HepG2 (cell line): Measurements from ENCODE around the gene INHBB. TPM values are rescaled to one million over a fixed set of nuclear protein-coding genes. Genes with fewer than 3 reads are reported as not detected.

ENCODE experiments used
- ATAC-seq: fragments of 200-7000 bp; cut with Tn5 transposase; 3 replicates; pipeline ENCODE4 v1.9.1; 2020; ENCODE audit warnings: mild to moderate bottlenecking, moderate library complexity
- BruUV-seq: library from RNA; stranded (reverse); fragments of 400-500 nt; replicated peaks from 2 replicates; lab custom pipeline; 2021; lab: Mats Ljungman, UMichigan
- CTCF ChIA-PET: fragments of 300-600 bp; formaldehyde crosslinking; extraction: SDS; loops from one replicate; lab custom pipeline; 2021; ENCODE audit warnings: low total read pairs, inconsistent platforms, low intra/inter-chr PET ratio; lab: Yijun Ruan, JAX
- POLR2A ChIA-PET: fragments of 350-600 bp; sonication (Branson Sonifier 250); formaldehyde crosslinking; loops from one replicate; lab custom pipeline; 2020; ENCODE audit warnings: antibody characterized with exemption, inconsistent platforms; lab: Yijun Ruan, JAX
- DNase-seq: peaks from one replicate; pipeline ENCODE4 v3.0.0-alpha.2; 2015; ENCODE audit warnings: low spot score
- FAIRE-seq: peaks from 3 replicates; lab custom pipeline; 2011; peaks lifted over from hg19 to GRCh38; lab: Jason Lieb, UNC
- H2AFZ ChIP-seq: one replicate; pipeline ENCODE4 v1.6.1; 2011; ENCODE audit warnings: low read length, inconsistent platforms
- H3K27ac ChIP-seq: fragments of 300-600 bp; 3 replicates; pipeline ENCODE4 v1.8.0; 2011; ENCODE audit warnings: mixed run types, mild to moderate bottlenecking, mixed read lengths, low read length, inconsistent platforms; ENCODE audit not compliant: insufficient read depth; ENCODE audit errors: extremely low read length
- H3K27me3 ChIP-seq, 2 experiments: fragments of 200-600 bp in 1 of 2; 2 replicates in 1 of 2; 3 replicates in 1 of 2; pipeline versions ENCODE4 v1.6.0 to v1.8.0; 2011; ENCODE audit warnings: low read length in 2 of 2, mild to moderate bottlenecking in 2 of 2, moderate library complexity in 2 of 2, inconsistent platforms in 1 of 2; ENCODE audit not compliant: insufficient read depth in 2 of 2, control insufficient read depth in 1 of 2
- H3K36me3 ChIP-seq, 2 experiments: fragments of 200-600 bp in 1 of 2; replicated peaks in 1 of 2; 2 replicates in 1 of 2; 3 replicates in 1 of 2; pipeline versions ENCODE4 v1.5.1 to v1.8.0; 2011; ENCODE audit warnings: low read length in 2 of 2, inconsistent platforms in 1 of 2; ENCODE audit not compliant: insufficient read depth in 2 of 2, control insufficient read depth in 1 of 2
- H3K4me1 ChIP-seq: 2 replicates; pipeline ENCODE4 v1.5.1; 2012; ENCODE audit warnings: low read length, inconsistent platforms; ENCODE audit not compliant: insufficient read depth
- H3K4me2 ChIP-seq: 2 replicates; pipeline ENCODE4 v1.6.0; 2011; ENCODE audit warnings: low read depth, low read length, inconsistent platforms
- H3K4me3 ChIP-seq, 3 experiments: fragments of 200-600 bp in 1 of 3; sonication (generic), shearing (Covaris generic) in 1 of 3; replicated peaks in 1 of 3; 2 replicates each; pipeline ENCODE4 v1.5.1; 2011 to 2016; ENCODE audit warnings: low read length in 3 of 3, inconsistent platforms in 2 of 3, low read depth in 2 of 3, mild to moderate bottlenecking in 2 of 3, control low read depth in 1 of 3, mixed read lengths in 1 of 3; ENCODE audit not compliant: insufficient read depth in 1 of 3
- H3K79me2 ChIP-seq: one replicate; pipeline ENCODE4 v1.6.1; 2011; ENCODE audit warnings: low read length, inconsistent platforms; ENCODE audit not compliant: insufficient read depth
- H3K9ac ChIP-seq: 2 replicates; pipeline ENCODE4 v1.6.0; 2011; ENCODE audit warnings: mild to moderate bottlenecking, low read depth, low read length, inconsistent platforms; ENCODE audit not compliant: insufficient read depth
- H3K9me3 ChIP-seq: 2 replicates; pipeline ENCODE4 v1.5.1; 2012; ENCODE audit warnings: mild to moderate bottlenecking, low read length
- H4K20me1 ChIP-seq: 2 replicates; pipeline ENCODE4 v1.6.0; 2011; ENCODE audit warnings: inconsistent platforms, mild to moderate bottlenecking, low read length, moderate library complexity; ENCODE audit not compliant: insufficient read depth
- PCBP1 ChIP-seq: fragments of 200-400 bp; formaldehyde crosslinking; IDR thresholded peaks from 2 replicates; pipeline ENCODE4 v1.6.1; 2017; ENCODE audit warnings: mild to moderate bottlenecking, low read depth, low read length, borderline replicate concordance
- SRSF1 ChIP-seq: fragments of 200-400 bp; formaldehyde crosslinking; optimal IDR thresholded peaks from 2 replicates; pipeline ENCODE3; 2017; ENCODE audit warnings: mild to moderate bottlenecking, low read depth, low read length, moderate library complexity
- ZNF556 ChIP-seq: sonication (generic); formaldehyde crosslinking; IDR thresholded peaks from 2 replicates; pipeline ENCODE4 v1.4.0; 2020; ENCODE audit warnings: mild to moderate bottlenecking, missing genetic modification reagents, borderline replicate concordance
- ZSCAN12 ChIP-seq: sonication (generic); formaldehyde crosslinking; IDR thresholded peaks from 2 replicates; pipeline ENCODE4 v1.9.0; 2021; ENCODE audit warnings: mild to moderate bottlenecking, missing genetic modification reagents
- WGBS: methylation state at CpG from one replicate; pipeline ENCODE4 v1.1.6; 2017; ENCODE audit warnings: low lambda C conversion rate; 5-methylcytosine and 5-hydroxymethylcytosine counted together
- in situ Hi-C: cut with HindIII; loops from 2 replicates; pipeline ENCODE4 v1.10.0; 2017; ENCODE audit warnings: low pct_unique_long_range_greater_than_20kb; ENCODE audit not compliant: extremely low pct_ligation_motif_present
- intact Hi-C: fragments of 100-400 bp; cut with micrococcal nuclease; formaldehyde crosslinking; loops from one replicate; pipeline ENCODE4 v1.10.0; 2022; ENCODE audit not compliant: unreplicated experiment
- polyA plus RNA-seq, 8 experiments: library from polyadenylated mRNA; depleted of rRNA in 3 of 8; stranded (reverse) in 7 of 8; unstranded in 1 of 8; fragments of >200 nt; fragmentation: Illumina TruSeq in 4 of 8; extraction: Trizol in 4 of 8; gene quantifications; 2 replicates each; pipeline versions ENCODE4 v1.2.1 to v1.2.3, GENCODE V29; 2011 to 2016; ENCODE audit warnings: low read depth in 4 of 8, missing spikeins in 1 of 8, mixed read lengths in 1 of 8; ENCODE audit not compliant: insufficient read depth in 1 of 8
- total RNA-seq, 5 experiments: library from RNA; depleted of rRNA; stranded (reverse); fragments of >200 nt; fragmentation: Illumina TruSeq; extraction: Trizol; gene quantifications; 2 replicates each; pipeline ENCODE4 v1.2.3, GENCODE V29; 2016; ENCODE audit warnings: low read depth in 1 of 5
- TF ChIP-seq, protein P1 (sequence below): sonication (generic); formaldehyde crosslinking; IDR thresholded peaks from 2 replicates; pipeline ENCODE4 v1.4.0; 2020; ENCODE audit warnings: missing genetic modification reagents
- TF ChIP-seq, protein P2 (sequence below): IDR thresholded peaks from 2 replicates; pipeline ENCODE4 v1.6.1; 2016; ENCODE audit warnings: missing compliant biosample characterization, missing genetic modification reagents, borderline replicate concordance
- TF ChIP-seq, protein P3 (sequence below): sonication (generic); formaldehyde crosslinking; IDR thresholded peaks from 2 replicates; pipeline ENCODE4 v1.8.1; 2023; ENCODE audit warnings: mild to moderate bottlenecking, missing genetic modification reagents, borderline replicate concordance
- TF ChIP-seq, protein P4 (sequence below): IDR thresholded peaks from 2 replicates; pipeline ENCODE4 v1.6.1; 2012; ENCODE audit warnings: inconsistent platforms
- TF ChIP-seq, protein P5 (sequence below): sonication (generic); formaldehyde crosslinking; IDR thresholded peaks from 2 replicates; pipeline ENCODE4 v1.8.1; 2023; ENCODE audit warnings: mild to moderate bottlenecking, missing genetic modification reagents

The INHBB gene
- total and polyA plus RNA-seq, 2 of the 13 experiments (the other 11 are each of a cell fraction or from before 2014, with no cell fraction given): 0.20 to 1.7 TPM

DNA sequence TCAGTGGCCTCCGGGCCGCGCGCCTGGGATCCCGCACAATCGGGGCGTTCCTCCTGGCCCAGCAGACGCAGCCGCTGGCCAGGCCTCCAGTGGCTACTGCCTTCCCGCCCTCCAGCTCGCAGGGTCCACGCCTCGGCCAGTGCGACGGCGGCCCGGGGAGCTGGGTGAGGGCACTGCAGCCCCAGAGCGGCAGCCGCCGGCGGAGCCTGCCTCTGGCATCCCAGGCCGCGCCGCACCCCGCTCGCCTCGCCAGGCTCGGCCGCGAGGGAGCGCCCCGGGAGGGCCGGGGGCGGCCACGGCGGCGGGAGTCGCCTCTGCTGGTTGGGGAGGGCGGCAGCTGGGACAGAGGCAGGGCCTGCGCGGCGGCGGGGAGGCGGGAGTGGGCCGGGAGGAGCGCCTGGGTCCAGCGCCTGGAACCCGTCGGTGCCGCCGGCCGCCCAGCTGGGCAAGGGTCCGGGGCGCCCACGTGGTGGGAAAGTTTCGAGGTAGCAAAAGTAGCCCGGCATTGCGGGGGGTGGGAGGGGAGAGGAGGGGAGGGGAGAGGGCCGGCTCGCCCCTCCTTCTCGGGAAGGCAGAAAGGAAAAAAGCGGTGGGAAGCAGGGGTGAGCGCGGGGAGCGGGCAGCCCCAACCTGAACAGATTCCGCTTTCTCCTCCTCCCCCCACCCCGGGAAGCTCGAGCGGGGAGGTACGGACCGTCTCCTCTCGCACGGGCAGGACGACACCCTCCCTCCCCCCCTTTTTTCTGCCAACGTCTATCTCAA is 1.5 kb upstream of the INHBB start:
- Histone ChIP-seq H3K36me3 (no peaks in the 10 kb centered on the region), H3K9ac (no peak overlapping the region), H3K4me3 (peak overlapping the region in 1 of 3 experiments; percentile 57; a peak in 1 of 6 replicates), H3K79me2 (no peaks in the 10 kb centered on the region), H3K27ac (no peak overlapping the region), H3K9me3 (no peaks in the 10 kb centered on the region), H2AFZ (no peak overlapping the region), H3K4me2 (peak overlapping the region; percentile 54)
- ChIA-PET POLR2A (interaction anchor here (2.4 kb wide), 1 partner anchor 122 kb away, joined by 17 read pairs; no protein-coding TSS in a partner anchor), CTCF (interaction anchor here (0.6 to 2.7 kb wide), 6 partner anchors 92 to 336 kb away, joined by 3 to 39 read pairs (median 16); no protein-coding TSS in a partner anchor)
- WGBS: 32% methylated on average over 37 of the region's 75 CpGs
- ATAC-seq: peak; percentile 12
- TF ChIP-seq ZNF556 (CRISPR knock-in tag) (no peak), ZSCAN12 (CRISPR knock-in tag) (no peak), SRSF1 (peak; percentile 30), PCBP1 (0 out of 2 replicates have a peak, but pooled peaks have one; percentile 57)
- TF ChIP-seq, protein P1, sequence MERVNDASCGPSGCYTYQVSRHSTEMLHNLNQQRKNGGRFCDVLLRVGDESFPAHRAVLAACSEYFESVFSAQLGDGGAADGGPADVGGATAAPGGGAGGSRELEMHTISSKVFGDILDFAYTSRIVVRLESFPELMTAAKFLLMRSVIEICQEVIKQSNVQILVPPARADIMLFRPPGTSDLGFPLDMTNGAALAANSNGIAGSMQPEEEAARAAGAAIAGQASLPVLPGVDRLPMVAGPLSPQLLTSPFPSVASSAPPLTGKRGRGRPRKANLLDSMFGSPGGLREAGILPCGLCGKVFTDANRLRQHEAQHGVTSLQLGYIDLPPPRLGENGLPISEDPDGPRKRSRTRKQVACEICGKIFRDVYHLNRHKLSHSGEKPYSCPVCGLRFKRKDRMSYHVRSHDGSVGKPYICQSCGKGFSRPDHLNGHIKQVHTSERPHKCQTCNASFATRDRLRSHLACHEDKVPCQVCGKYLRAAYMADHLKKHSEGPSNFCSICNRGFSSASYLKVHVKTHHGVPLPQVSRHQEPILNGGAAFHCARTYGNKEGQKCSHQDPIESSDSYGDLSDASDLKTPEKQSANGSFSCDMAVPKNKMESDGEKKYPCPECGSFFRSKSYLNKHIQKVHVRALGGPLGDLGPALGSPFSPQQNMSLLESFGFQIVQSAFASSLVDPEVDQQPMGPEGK (CRISPR knock-in tag): no peak
- TF ChIP-seq, protein P2, sequence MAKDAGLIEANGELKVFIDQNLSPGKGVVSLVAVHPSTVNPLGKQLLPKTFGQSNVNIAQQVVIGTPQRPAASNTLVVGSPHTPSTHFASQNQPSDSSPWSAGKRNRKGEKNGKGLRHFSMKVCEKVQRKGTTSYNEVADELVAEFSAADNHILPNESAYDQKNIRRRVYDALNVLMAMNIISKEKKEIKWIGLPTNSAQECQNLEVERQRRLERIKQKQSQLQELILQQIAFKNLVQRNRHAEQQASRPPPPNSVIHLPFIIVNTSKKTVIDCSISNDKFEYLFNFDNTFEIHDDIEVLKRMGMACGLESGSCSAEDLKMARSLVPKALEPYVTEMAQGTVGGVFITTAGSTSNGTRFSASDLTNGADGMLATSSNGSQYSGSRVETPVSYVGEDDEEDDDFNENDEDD (CRISPR knock-in tag): peak; percentile 39; the same call in 1 of the 2 replicates
- TF ChIP-seq, protein P3, sequence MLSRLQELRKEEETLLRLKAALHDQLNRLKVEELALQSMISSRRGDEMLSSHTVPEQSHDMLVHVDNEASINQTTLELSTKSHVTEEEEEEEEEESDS (CRISPR knock-in tag): no peak
- TF ChIP-seq, protein P4, sequence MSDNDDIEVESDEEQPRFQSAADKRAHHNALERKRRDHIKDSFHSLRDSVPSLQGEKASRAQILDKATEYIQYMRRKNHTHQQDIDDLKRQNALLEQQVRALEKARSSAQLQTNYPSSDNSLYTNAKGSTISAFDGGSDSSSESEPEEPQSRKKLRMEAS: peak; percentile 51; the same call in 1 of the 2 replicates
- TF ChIP-seq, protein P5, sequence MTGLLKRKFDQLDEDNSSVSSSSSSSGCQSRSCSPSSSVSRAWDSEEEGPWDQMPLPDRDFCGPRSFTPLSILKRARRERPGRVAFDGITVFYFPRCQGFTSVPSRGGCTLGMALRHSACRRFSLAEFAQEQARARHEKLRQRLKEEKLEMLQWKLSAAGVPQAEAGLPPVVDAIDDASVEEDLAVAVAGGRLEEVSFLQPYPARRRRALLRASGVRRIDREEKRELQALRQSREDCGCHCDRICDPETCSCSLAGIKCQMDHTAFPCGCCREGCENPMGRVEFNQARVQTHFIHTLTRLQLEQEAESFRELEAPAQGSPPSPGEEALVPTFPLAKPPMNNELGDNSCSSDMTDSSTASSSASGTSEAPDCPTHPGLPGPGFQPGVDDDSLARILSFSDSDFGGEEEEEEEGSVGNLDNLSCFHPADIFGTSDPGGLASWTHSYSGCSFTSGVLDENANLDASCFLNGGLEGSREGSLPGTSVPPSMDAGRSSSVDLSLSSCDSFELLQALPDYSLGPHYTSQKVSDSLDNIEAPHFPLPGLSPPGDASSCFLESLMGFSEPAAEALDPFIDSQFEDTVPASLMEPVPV (CRISPR knock-in tag): no peak
- TF ChIP-seq, all 625 proteins: peak for 4
- DNase-seq (no peak), FAIRE-seq (no peak)
- peaks cover 26 to 90% of the 10 kb centered on the region in 2 experiments; a peak in 4 of 5 replicates for H3K27me3 ChIP-seq
- in situ Hi-C loops: loop anchor here (5.0 to 10.0 kb wide), 4 partner anchors 93 to 333 kb away; no protein-coding TSS in a partner anchor
- no TSS peak for BruUV-seq
- peaks cover 8% of the 10 kb centered on the region; the same call in 1 of the 2 replicates for H4K20me1 ChIP-seq
- intact Hi-C loops: loop anchor here (5.0 kb wide), 1 partner anchor 173 kb away; no protein-coding TSS in a partner anchor
- peaks cover 37% of the 10 kb centered on the region for H3K4me1 ChIP-seq
